GM12872 (cell line): ENCODE measurements around the gene CYTH4.

ENCODE experiments used
- CTCF ChIP-seq: IDR thresholded peaks from 3 replicates; pipeline ENCODE4 v1.5.1; 2011; ENCODE audit warnings: low read depth, mild to moderate bottlenecking, low read length, moderate library complexity; ENCODE audit not compliant: insufficient read depth

CYTH4 gene

GRCh38 chr22:37342065-37342464, 59.8 kb downstream of the CYTH4 start:
- TF ChIP-seq CTCF, result no peak

- TF ChIP-seq CTCF, result no peak
These were observed 61.0 kb downstream of the CYTH4 start for GRCh38 chr22:37343348-37343747.

GRCh38 chr22:37343863-37344734, 61.8 kb downstream of the CYTH4 start:
- no peak for TF ChIP-seq CTCF

- no peak for TF ChIP-seq CTCF
These were observed 62.6 kb downstream of the CYTH4 start for GRCh38 chr22:37344735-37345449.

- TF ChIP-seq CTCF, result no peak
These were observed 63.7 kb downstream of the CYTH4 start for GRCh38 chr22:37345863-37346504.

- TF ChIP-seq CTCF, result no peak
These were observed 64.2 kb downstream of the CYTH4 start for GRCh38 chr22:37346505-37346895.
